CD8-positive, alpha-beta memory T cell (primary cell): ENCODE results near the gene PAK4. TPM values are rescaled to one million over a fixed set of nuclear protein-coding genes. Genes with fewer than 3 reads are reported as not detected.

Experiments used
- CTCF ChIA-PET: fragments of 350-600 bp; sonication (Branson Sonifier 250); formaldehyde crosslinking; loops from one replicate; lab custom pipeline; 2021; ENCODE audit warnings: antibody characterized with exemption; lab: Charles Lee
- POLR2A ChIA-PET: fragments of 350-600 bp; sonication (Branson Sonifier 250); formaldehyde crosslinking; loops from one replicate; lab custom pipeline; 2021; ENCODE audit warnings: antibody characterized with exemption; lab: Charles Lee
- DNase-seq, 5 donors: peaks; one replicate each; pipeline versions ENCODE4 v3.0.0 to v3.0.0-alpha.2; 2020 to 2022; ENCODE audit warnings: mixed read lengths in 1 of 5
- H3K27ac ChIP-seq: one replicate; pipeline ENCODE4 v1.7.0; 2013; ENCODE audit warnings: low read depth, mild to moderate bottlenecking, low read length, moderate library complexity
- H3K27me3 ChIP-seq: 2 replicates; pipeline ENCODE4 v1.7.0; 2013; ENCODE audit warnings: low read length, mild to moderate bottlenecking; ENCODE audit not compliant: insufficient read depth, poor library complexity, severe bottlenecking
- H3K36me3 ChIP-seq: 2 replicates; pipeline ENCODE4 v1.7.0; 2013; ENCODE audit warnings: mild to moderate bottlenecking, low read length, moderate library complexity; ENCODE audit not compliant: insufficient read depth
- H3K4me1 ChIP-seq: 2 replicates; pipeline ENCODE4 v1.7.0; 2013; ENCODE audit warnings: mild to moderate bottlenecking, low read length, moderate library complexity; ENCODE audit not compliant: insufficient read depth
- H3K4me3 ChIP-seq: 2 replicates; pipeline ENCODE4 v1.7.0; 2013; ENCODE audit warnings: mild to moderate bottlenecking, low read length
- H3K9me3 ChIP-seq: 2 replicates; pipeline ENCODE4 v1.7.0; 2013; ENCODE audit warnings: mild to moderate bottlenecking, low read length
- H3K27ac Mint-ChIP-seq, 8 donors: one replicate each; pipeline ENCODE4 v1.8.0; 2020 to 2021; ENCODE audit warnings: mixed read lengths in 8 of 8, mild to moderate bottlenecking in 6 of 8, inconsistent platforms in 3 of 8, moderate library complexity in 3 of 8
- H3K27me3 Mint-ChIP-seq, 2 donors: one replicate each; pipeline ENCODE4 v1.8.0; 2020 to 2021; ENCODE audit warnings: mixed read lengths in 2 of 2, mild to moderate bottlenecking in 1 of 2, moderate library complexity in 1 of 2
- H3K36me3 Mint-ChIP-seq, 3 donors: one replicate each; pipeline ENCODE4 v1.8.0; 2020 to 2021; ENCODE audit warnings: mixed read lengths in 3 of 3, inconsistent platforms in 1 of 3, mild to moderate bottlenecking in 1 of 3
- H3K4me1 Mint-ChIP-seq, 3 donors: one replicate each; pipeline ENCODE4 v1.8.0; 2020 to 2021; ENCODE audit warnings: mixed read lengths in 3 of 3, inconsistent platforms in 1 of 3, mild to moderate bottlenecking in 1 of 3
- H3K4me3 Mint-ChIP-seq, 7 donors: one replicate each; pipeline ENCODE4 v1.8.0; 2020 to 2021; ENCODE audit warnings: mixed read lengths in 7 of 7, mild to moderate bottlenecking in 6 of 7, moderate library complexity in 4 of 7, inconsistent platforms in 2 of 7
- H3K9me3 Mint-ChIP-seq, 5 donors: one replicate each; pipeline ENCODE4 v1.8.0; 2020 to 2022; ENCODE audit warnings: mixed read lengths in 5 of 5, mild to moderate bottlenecking in 3 of 5, moderate library complexity in 2 of 5, inconsistent platforms in 1 of 5
- polyA plus RNA-seq: library from polyadenylated mRNA; unstranded; fragments of 300-500 nt; fragmentation: Illumina TruSeq; gene quantifications from one replicate; pipeline ENCODE4 v1.2.3, GENCODE V29; 2021
- total RNA-seq, 2 experiments: library from RNA; stranded (reverse); gene quantifications; one replicate each; pipeline ENCODE4 v1.2.3, GENCODE V29; 2021

PAK4 gene
- total and polyA plus RNA-seq, 3 experiments from 2014 or later, result 1.8 to 21.8 (median 21.3) TPM

GRCh38 chr19:39127812-39128515 lies 2.4 kb downstream of the PAK4 start:
- H3K9me3 ChIP-seq, result no peaks in the 10 kb centered on the region
- Mint-ChIP-seq H3K4me1 (peaks cover 42 to 81% (median 57%) of the 10 kb centered on the region in 3 donors), H3K27ac (peak overlapping the region; percentile 17 to 99 (median 76)), H3K36me3 (peaks cover 0 to 3% (median 0%) of the 10 kb centered on the region in 3 donors), H3K27me3 (peaks cover 0 to 4% of the 10 kb centered on the region in 2 donors), H3K9me3 (no peaks in the 10 kb centered on the region), H3K4me3 (peak overlapping the region in 4 of 7 donors; percentile 19 to 96 (median 47))
- peaks cover 3% of the 10 kb centered on the region for H3K4me1 ChIP-seq
- DNase-seq, result no peak
- no peaks in the 10 kb centered on the region for H3K27me3 ChIP-seq
- ChIA-PET POLR2A (no interaction called here), CTCF (no interaction called here)
- no peak overlapping the region for H3K4me3 ChIP-seq
- H3K36me3 ChIP-seq, result no peaks in the 10 kb centered on the region
- H3K27ac ChIP-seq, result no peak overlapping the region

GRCh38 chr19:39128516-39129079 lies 3.0 kb downstream of the PAK4 start:
- Histone ChIP-seq H3K4me1 (peaks cover 3% of the 10 kb centered on the region), H3K27me3 (no peaks in the 10 kb centered on the region), H3K27ac (no peak overlapping the region), H3K9me3 (no peaks in the 10 kb centered on the region), H3K4me3 (no peak overlapping the region), H3K36me3 (no peaks in the 10 kb centered on the region)
- no peak for DNase-seq
- Mint-ChIP-seq H3K36me3 (peaks cover 0 to 3% (median 0%) of the 10 kb centered on the region in 3 donors), H3K27me3 (peaks cover 0 to 4% of the 10 kb centered on the region in 2 donors), H3K27ac (peak overlapping the region in 7 of 8 donors; percentile 24 to 89 (median 36)), H3K4me3 (peak overlapping the region in 2 of 7 donors; percentile 19 to 35), H3K4me1 (peaks cover 42 to 84% (median 59%) of the 10 kb centered on the region in 3 donors), H3K9me3 (no peaks in the 10 kb centered on the region)
- ChIA-PET POLR2A (no interaction called here), CTCF (no interaction called here)

GRCh38 chr19:39129116-39129515 lies 3.5 kb downstream of the PAK4 start:
- Histone ChIP-seq H3K36me3 (no peaks in the 10 kb centered on the region), H3K9me3 (no peaks in the 10 kb centered on the region), H3K27me3 (no peaks in the 10 kb centered on the region), H3K4me3 (no peak overlapping the region), H3K4me1 (peaks cover 3% of the 10 kb centered on the region), H3K27ac (no peak overlapping the region)
- H3K36me3 Mint-ChIP-seq, result peaks cover 0 to 3% (median 0%) of the 10 kb centered on the region in 3 donors
- POLR2A ChIA-PET, result no interaction called here
- H3K27ac Mint-ChIP-seq, result peak overlapping the region in 4 of 8 donors; percentile 33 to 89 (median 45)
- DNase-seq, result no peak
- H3K4me3 Mint-ChIP-seq, result peak overlapping the region in 1 of 7 donors; percentile 35
- H3K9me3 Mint-ChIP-seq, result no peaks in the 10 kb centered on the region
- peaks cover 0 to 4% of the 10 kb centered on the region in 2 donors for H3K27me3 Mint-ChIP-seq
- H3K4me1 Mint-ChIP-seq, result peaks cover 40 to 85% (median 58%) of the 10 kb centered on the region in 3 donors
- CTCF ChIA-PET, result no interaction called here

- Mint-ChIP-seq H3K4me3 (peak overlapping the region in 1 of 7 donors; percentile 19), H3K36me3 (peaks cover 0 to 1% (median 0%) of the 10 kb centered on the region in 3 donors), H3K27ac (peak overlapping the region in 5 of 8 donors; percentile 6 to 62 (median 47)), H3K27me3 (peaks cover 0 to 1% of the 10 kb centered on the region in 2 donors), H3K4me1 (peaks cover 33 to 75% (median 51%) of the 10 kb centered on the region in 3 donors), H3K9me3 (no peaks in the 10 kb centered on the region)
- Histone ChIP-seq H3K4me1 (no peaks in the 10 kb centered on the region), H3K4me3 (no peak overlapping the region), H3K36me3 (no peaks in the 10 kb centered on the region), H3K9me3 (no peaks in the 10 kb centered on the region), H3K27me3 (no peaks in the 10 kb centered on the region), H3K27ac (no peak overlapping the region)
- POLR2A ChIA-PET, result no interaction called here
- CTCF ChIA-PET, result interaction anchor here (1.3 kb wide), 1 partner anchor 212 kb away, joined by 3 read pairs; the partner anchor contains the start of gene SAMD4B
- DNase-seq, result no peak
These were observed 5.0 kb downstream of the PAK4 start for GRCh38 chr19:39130337-39131254.

- H3K9me3 Mint-ChIP-seq, result no peaks in the 10 kb centered on the region
- H3K4me3 Mint-ChIP-seq, result no peak overlapping the region
- H3K36me3 Mint-ChIP-seq, result peaks cover 0 to under 1% (median 0%) of the 10 kb centered on the region in 3 donors
- ChIA-PET CTCF (interaction anchor here (1.3 kb wide), 1 partner anchor 211 kb away, joined by 3 read pairs; the partner anchor contains the start of gene SAMD4B), POLR2A (no interaction called here)
- no peaks in the 10 kb centered on the region for H3K36me3 ChIP-seq
- H3K27ac Mint-ChIP-seq, result peak overlapping the region in 1 of 8 donors; percentile 52
- no peak for DNase-seq
- H3K9me3 ChIP-seq, result no peaks in the 10 kb centered on the region
- H3K27me3 Mint-ChIP-seq, result no peaks in the 10 kb centered on the region
- H3K4me1 Mint-ChIP-seq, result peaks cover 29 to 70% (median 44%) of the 10 kb centered on the region in 3 donors
- no peaks in the 10 kb centered on the region for H3K27me3 ChIP-seq
- no peak overlapping the region for H3K4me3 ChIP-seq
- H3K27ac ChIP-seq, result no peak overlapping the region
- H3K4me1 ChIP-seq, result no peaks in the 10 kb centered on the region
These were observed 5.7 kb downstream of the PAK4 start for GRCh38 chr19:39131255-39131755.

GRCh38 chr19:39132344-39132969 lies 6.9 kb downstream of the PAK4 start:
- no peaks in the 10 kb centered on the region for H3K36me3 ChIP-seq
- no peaks in the 10 kb centered on the region for H3K4me1 ChIP-seq
- H3K36me3 Mint-ChIP-seq, result peaks cover 0 to 11% (median 1%) of the 10 kb centered on the region in 3 donors
- ChIA-PET CTCF (interaction anchor here (1.4 kb wide), 1 partner anchor 22 kb away, joined by 5 read pairs; no protein-coding TSS in a partner anchor), POLR2A (no interaction called here)
- H3K4me3 Mint-ChIP-seq, result peak overlapping the region in 2 of 7 donors; percentile 45 to 48
- no peaks in the 10 kb centered on the region for H3K27me3 Mint-ChIP-seq
- no peak for DNase-seq
- peaks cover 30 to 70% (median 44%) of the 10 kb centered on the region in 3 donors for H3K4me1 Mint-ChIP-seq
- no peak overlapping the region for H3K27ac ChIP-seq
- no peaks in the 10 kb centered on the region for H3K27me3 ChIP-seq
- H3K9me3 ChIP-seq, result no peaks in the 10 kb centered on the region
- H3K27ac Mint-ChIP-seq, result peak overlapping the region in 6 of 8 donors; percentile 31 to 86 (median 58)
- H3K4me3 ChIP-seq, result no peak overlapping the region
- H3K9me3 Mint-ChIP-seq, result no peaks in the 10 kb centered on the region
